H1 (cell line): ENCODE measurements around the gene HTR2C. TPM values are rescaled to one million over a fixed set of nuclear protein-coding genes. Genes with fewer than 3 reads are reported as not detected.
A peak's percentile ranks its signal among the peaks of the same experiment; 100 is the strongest.

ENCODE experiments used
- CTCF ChIA-PET: fragments of 300-600 bp; sonication (Branson Sonifier 250); formaldehyde crosslinking; loops from one replicate; lab custom pipeline; 2021; ENCODE audit not compliant: partially characterized antibody; lab: Charles Lee
- POLR2A ChIA-PET: fragments of 300-600 bp; sonication (Branson Sonifier 250); formaldehyde crosslinking; loops from one replicate; lab custom pipeline; 2021; ENCODE audit warnings: inconsistent platforms; ENCODE audit not compliant: partially characterized antibody; lab: Charles Lee
- DNase-seq, 2 experiments: peaks; one replicate each; pipeline versions ENCODE4 v3.0.0 to v3.0.0-alpha.2; 2010 to 2022; ENCODE audit warnings: low spot score in 2 of 2, low read depth in 1 of 2, mixed read lengths in 1 of 2
- FAIRE-seq: peaks from 2 replicates; lab custom pipeline; 2011; peaks lifted over from hg19 to GRCh38; lab: Jason Lieb, UNC
- H2AFZ ChIP-seq: 2 replicates; pipeline ENCODE4 v1.8.1; 2012; ENCODE audit warnings: low read length, inconsistent platforms
- H2AK5ac ChIP-seq: 2 replicates; pipeline ENCODE4 v1.6.1; 2013; ENCODE audit warnings: low read depth, low read length
- H2BK120ac ChIP-seq: replicated peaks from 2 replicates; pipeline ENCODE3; 2013; ENCODE audit warnings: low read depth, low read length, inconsistent platforms
- H2BK12ac ChIP-seq: 2 replicates; pipeline ENCODE4 v1.6.1; 2013; ENCODE audit warnings: low read depth, low read length
- H2BK15ac ChIP-seq: 2 replicates; pipeline ENCODE4 v1.6.1; 2013; ENCODE audit warnings: low read length
- H2BK20ac ChIP-seq: 2 replicates; pipeline ENCODE4 v1.6.1; 2013; ENCODE audit warnings: low read length
- H2BK5ac ChIP-seq: 2 replicates; pipeline ENCODE4 v1.6.1; 2013; ENCODE audit warnings: low read depth, low read length
- H3K14ac ChIP-seq: 2 replicates; pipeline ENCODE4 v1.6.1; 2013; ENCODE audit warnings: inconsistent platforms; ENCODE audit not compliant: insufficient read length
- H3K18ac ChIP-seq: 2 replicates; pipeline ENCODE4 v1.6.1; 2013; ENCODE audit warnings: low read length; ENCODE audit errors: extremely low read depth
- H3K23ac ChIP-seq: 2 replicates; pipeline ENCODE4 v1.6.1; 2013; ENCODE audit warnings: inconsistent platforms; ENCODE audit not compliant: insufficient read length
- H3K23me2 ChIP-seq: 2 replicates; pipeline ENCODE4 v1.6.1; 2013; ENCODE audit warnings: low read depth, low read length
- H3K27ac ChIP-seq: 2 replicates; pipeline ENCODE4 v1.6.1; 2011; ENCODE audit warnings: low read depth, low read length, inconsistent platforms
- H3K27me3 ChIP-seq, 4 experiments: replicated peaks in 1 of 4; 1 replicate in 1 of 4; 2 replicates in 3 of 4; pipeline versions ENCODE4 v1.6.1 to v1.8.1; 2011 to 2013; ENCODE audit warnings: low read length in 3 of 4, mild to moderate bottlenecking in 3 of 4, inconsistent platforms in 2 of 4, mixed read lengths in 2 of 4, moderate library complexity in 1 of 4; ENCODE audit not compliant: control insufficient read depth in 3 of 4, insufficient read depth in 3 of 4; ENCODE audit errors: extremely low read depth in 1 of 4
- H3K36me3 ChIP-seq, 4 experiments: 2 replicates each; pipeline versions ENCODE4 v1.6.1 to v1.8.1; 2011 to 2013; ENCODE audit warnings: mild to moderate bottlenecking in 4 of 4, low read length in 3 of 4, moderate library complexity in 2 of 4, control low read depth in 1 of 4, inconsistent platforms in 1 of 4; ENCODE audit not compliant: insufficient read depth in 4 of 4, control insufficient read depth in 2 of 4
- H3K4ac ChIP-seq: replicated peaks from 2 replicates; pipeline ENCODE3; 2013; ENCODE audit warnings: low read length, low read depth, mixed read lengths, inconsistent platforms; ENCODE audit not compliant: insufficient read length
- H3K4me1 ChIP-seq, 4 experiments: replicated peaks in 1 of 4; 1 replicate in 1 of 4; 2 replicates in 3 of 4; pipeline versions ENCODE4 v1.6.1 to v1.8.1; 2011 to 2013; ENCODE audit warnings: low read length in 3 of 4, inconsistent platforms in 2 of 4, mixed read lengths in 1 of 4; ENCODE audit not compliant: insufficient read depth in 4 of 4, control insufficient read depth in 3 of 4
- H3K4me2 ChIP-seq, 2 experiments: 2 replicates each; pipeline versions ENCODE4 v1.6.1 to v1.8.1; 2011 to 2013; ENCODE audit warnings: low read depth in 2 of 2, low read length in 2 of 2, control low read depth in 1 of 2, inconsistent platforms in 1 of 2, mild to moderate bottlenecking in 1 of 2; ENCODE audit not compliant: insufficient read depth in 1 of 2
- H3K4me3 ChIP-seq, 4 experiments: fragments of 200-600, 300-600 bp in 1 of 4; sonication (generic), shearing (Covaris generic), sonication (Bioruptor Twin) in 1 of 4; 2 replicates each; pipeline versions ENCODE4 v1.5.1 to v1.8.1; 2011 to 2016; ENCODE audit warnings: low read length in 4 of 4, low read depth in 3 of 4, control low read depth in 2 of 4, inconsistent platforms in 2 of 4, mild to moderate bottlenecking in 2 of 4, mixed read lengths in 1 of 4, moderate library complexity in 1 of 4; ENCODE audit not compliant: insufficient read depth in 2 of 4; ENCODE audit errors: extremely low read depth in 1 of 4
- H3K56ac ChIP-seq: replicated peaks from 2 replicates; pipeline ENCODE3; 2013; ENCODE audit warnings: low read depth, mild to moderate bottlenecking, mixed read lengths, low read length, inconsistent platforms; ENCODE audit not compliant: insufficient read length
- H3K79me1 ChIP-seq: 2 replicates; pipeline ENCODE4 v1.6.1; 2013; ENCODE audit warnings: low read depth, low read length, control low read depth
- H3K79me2 ChIP-seq, 2 experiments: 2 replicates each; pipeline versions ENCODE4 v1.6.1 to v1.8.1; 2012 to 2013; ENCODE audit warnings: low read length in 2 of 2, mild to moderate bottlenecking in 2 of 2, inconsistent platforms in 1 of 2; ENCODE audit not compliant: insufficient read depth in 2 of 2, control insufficient read depth in 1 of 2
- H3K9ac ChIP-seq, 4 experiments: replicated peaks in 1 of 4; 1 replicate in 1 of 4; 2 replicates in 3 of 4; pipeline versions ENCODE4 v1.6.1 to v1.8.1; 2011 to 2013; ENCODE audit warnings: low read depth in 3 of 4, low read length in 3 of 4, control low read depth in 2 of 4, mild to moderate bottlenecking in 2 of 4, moderate library complexity in 2 of 4, inconsistent platforms in 1 of 4; ENCODE audit errors: extremely low read depth in 1 of 4
- H3K9me3 ChIP-seq, 2 experiments: 2 replicates each; pipeline versions ENCODE4 v1.6.1 to v1.8.1; 2012 to 2013; ENCODE audit warnings: mild to moderate bottlenecking in 2 of 2, moderate library complexity in 2 of 2, control low read depth in 1 of 2, inconsistent platforms in 1 of 2, low read depth in 1 of 2, low read length in 1 of 2, mixed read lengths in 1 of 2; ENCODE audit not compliant: insufficient read depth in 2 of 2
- H4K20me1 ChIP-seq, 2 experiments: replicated peaks in 1 of 2; 2 replicates each; pipeline versions ENCODE3 to v1.8.1; 2011 to 2013; ENCODE audit warnings: inconsistent platforms in 2 of 2, low read length in 2 of 2, mild to moderate bottlenecking in 1 of 2; ENCODE audit not compliant: insufficient read depth in 2 of 2, control insufficient read depth in 1 of 2
- H4K5ac ChIP-seq: 2 replicates; pipeline ENCODE4 v1.6.1; 2013; ENCODE audit warnings: low read length, low read depth, mixed read lengths, inconsistent platforms; ENCODE audit not compliant: insufficient read length
- H4K8ac ChIP-seq: 2 replicates; pipeline ENCODE4 v1.8.0; 2013; ENCODE audit warnings: mild to moderate bottlenecking, moderate library complexity, low read length, inconsistent platforms; ENCODE audit not compliant: insufficient read depth; ENCODE audit errors: extremely low read depth
- H4K91ac ChIP-seq: replicated peaks from 2 replicates; pipeline ENCODE3; 2013; ENCODE audit warnings: low read length, mixed read lengths, inconsistent platforms; ENCODE audit not compliant: insufficient read length
- CEBPB ChIP-seq: IDR thresholded peaks from 2 replicates; pipeline ENCODE4 v1.6.1; 2012; ENCODE audit warnings: low read depth, low read length
- CHD1 ChIP-seq: IDR thresholded peaks from 2 replicates; pipeline ENCODE4 v1.6.1; 2012; ENCODE audit warnings: low read depth, low read length, improper control_type of control experiment
- EP300 ChIP-seq, 2 experiments: IDR thresholded peaks; 1 replicate in 1 of 2; 2 replicates in 1 of 2; pipeline ENCODE4 v1.6.1; 2011 to 2012; ENCODE audit warnings: low read depth in 2 of 2, low read length in 2 of 2, mild to moderate bottlenecking in 2 of 2, borderline replicate concordance in 1 of 2, inconsistent platforms in 1 of 2, moderate library complexity in 1 of 2
- KDM1A ChIP-seq: fragments of 200-600, 300-600 bp; sonication (generic); IDR thresholded peaks from 2 replicates; pipeline ENCODE4 v1.7.1; 2016; ENCODE audit warnings: mild to moderate bottlenecking, low read length, borderline replicate concordance
- WGBS, 2 experiments: shearing (Covaris generic) in 1 of 2; methylation state at CpG; one replicate each; pipeline versions ENCODE4 v1.1.6 to v1.1.7; 2013 to 2015; ENCODE audit warnings: low lambda C conversion rate in 2 of 2, mixed read lengths in 2 of 2, inconsistent platforms in 1 of 2, low coverage in 1 of 2, missing lambda C conversion rate in 1 of 2; ENCODE audit not compliant: insufficient replicate concordance in 2 of 2, insufficient coverage in 1 of 2, insufficient read length in 1 of 2; ENCODE audit errors: extremely low coverage in 1 of 2, missing lambda C conversion rate in 1 of 2; 5-methylcytosine and 5-hydroxymethylcytosine counted together
- polyA plus RNA-seq, 7 experiments: library from polyadenylated mRNA; depleted of rRNA in 3 of 7; stranded (reverse) in 5 of 7; unstranded in 2 of 7; fragments of >200 nt in 5 of 7; fragments of 200-250 nt in 2 of 7; gene quantifications; 1 replicate in 5 of 7; 2 replicates in 1 of 7; 4 replicates in 1 of 7; pipeline versions ENCODE4 v1.2.1 to v1.2.3, GENCODE V29; 2011 to 2013; ENCODE audit warnings: missing spikeins in 2 of 7, mixed read lengths in 2 of 7
- total RNA-seq: library from RNA; stranded (reverse); fragmentation: NEBNext Ultra II Directional; extraction: Animal tissue kit (Norgen Biotek cat#: 25700); gene quantifications from 2 replicates; pipeline ENCODE4 v1.2.1, GENCODE V29; 2021

Gene HTR2C
- total and polyA plus RNA-seq, 2 of the 8 experiments (the other 6 are each of a cell fraction or from before 2014, with no cell fraction given), result 1.7 to 2.0 TPM

- 83% methylated on average over 1 of the region's 1 CpG; no CpG with 5 or more reads in 1 of the 2 experiments for WGBS, 2 experiments
- no peaks in the 10 kb centered on the region for H3K9me3 ChIP-seq
- ChIA-PET POLR2A (interaction anchor here (2.2 kb wide), 1 partner anchor 12 kb away, joined by 5 read pairs; no protein-coding TSS in a partner anchor), CTCF (no interaction called here)
- no peak overlapping the region for H2BK15ac ChIP-seq
- peaks cover 0 to 2% of the 10 kb centered on the region in 2 experiments for H4K20me1 ChIP-seq
- FAIRE-seq (no peak), DNase-seq (no peak)
- H4K91ac ChIP-seq, result no peak overlapping the region
- no peak overlapping the region for H4K5ac ChIP-seq
- no peak overlapping the region for H3K27ac ChIP-seq
- H3K4ac ChIP-seq, result no peak overlapping the region
- peak overlapping the region in 1 of 2 experiments; percentile 15; a peak in 2 of 4 replicates for H3K4me2 ChIP-seq
- no peak overlapping the region for H2BK5ac ChIP-seq
- no peak overlapping the region for H3K18ac ChIP-seq
- H2AFZ ChIP-seq, result no peak overlapping the region
- H3K14ac ChIP-seq, result no peak overlapping the region
- no peak overlapping the region for H2BK120ac ChIP-seq
- no peak overlapping the region for H3K23ac ChIP-seq
- no peak overlapping the region for H3K4me3 ChIP-seq
- no peaks in the 10 kb centered on the region for H3K27me3 ChIP-seq
- no peaks in the 10 kb centered on the region for H3K79me1 ChIP-seq
- H3K36me3 ChIP-seq, result peaks cover 0 to 42% (median 0%) of the 10 kb centered on the region in 4 experiments; a peak in 1 of 8 replicates
- no peak overlapping the region for H2BK12ac ChIP-seq
- peaks cover 0 to 6% (median 3%) of the 10 kb centered on the region in 4 experiments; a peak in 4 of 7 replicates for H3K4me1 ChIP-seq
- H2AK5ac ChIP-seq, result no peak overlapping the region
- TF ChIP-seq KDM1A (no peak), CEBPB (no peak), CHD1 (no peak), EP300 (IDR thresholded peaks at IDR 0.05; ENCODE audit: borderline replicate concordance in 1 of 2, low read depth in 2 of 2, low read length in 2 of 2) (no peak)
- H3K23me2 ChIP-seq, result no peaks in the 10 kb centered on the region
- no peak overlapping the region for H3K56ac ChIP-seq
- peaks cover 0 to 3% of the 10 kb centered on the region in 2 experiments; a peak in 1 of 4 replicates for H3K79me2 ChIP-seq
- no peak overlapping the region for H2BK20ac ChIP-seq
- H3K9ac ChIP-seq, result no peak overlapping the region
- H4K8ac ChIP-seq, result no peak overlapping the region
Observed at GRCh38 chrX:114599305-114599704, 15.4 kb downstream of the HTR2C start.
